Measurements from ENCODE around the gene AATF. TPM values are rescaled to one million over a fixed set of nuclear protein-coding genes. Genes with fewer than 3 reads are reported as not detected.

AATF gene
- total and polyA plus RNA-seq, 3 experiments from 2014 or later, result 92.7 to 130 (median 122) TPM

DNA sequence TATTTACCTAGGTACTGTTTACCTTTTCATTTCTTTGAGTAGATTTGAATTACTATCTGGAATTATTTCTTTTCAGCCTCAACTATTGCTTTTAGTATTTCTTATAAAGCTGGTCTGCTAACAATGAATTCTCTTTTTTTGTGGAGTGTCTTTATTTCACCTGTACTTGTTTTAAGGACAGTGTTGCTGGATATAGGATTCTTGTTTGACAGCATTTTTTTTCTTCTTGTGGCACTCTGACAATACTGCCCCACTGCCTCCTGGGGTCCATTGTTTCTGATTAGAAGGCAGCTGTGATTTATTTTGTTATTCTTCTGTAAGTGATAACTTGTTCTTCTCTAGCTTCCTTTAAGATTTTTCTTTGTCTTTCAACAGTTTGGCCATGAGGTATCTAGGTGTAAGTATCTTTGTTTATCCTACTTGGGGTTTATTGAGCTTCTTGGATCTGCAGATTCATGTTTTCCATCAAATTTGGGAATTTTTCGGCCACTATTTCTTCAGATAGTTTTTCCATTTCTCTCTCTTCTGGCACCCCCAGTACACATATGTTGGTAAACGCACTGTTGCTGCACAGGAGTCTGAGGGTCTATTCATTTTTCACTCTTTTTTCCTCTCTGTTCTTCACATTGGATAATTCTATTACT is 130.4 kb downstream of the AATF start:
- Histone ChIP-seq H3K36me3 (ENCODE audit: insufficient read depth, low read length) (no peaks in the 10 kb centered on the region), H3K4me1 (ENCODE audit: insufficient read depth, low read length) (no peaks in the 10 kb centered on the region), H3K4me3 (ENCODE audit: low read length) (no peak overlapping the region), H3K27me3 (ENCODE audit: insufficient read depth, low read length, poor library complexity, severe bottlenecking) (no peaks in the 10 kb centered on the region), H3K9me3 (ENCODE audit: low read length) (no peaks in the 10 kb centered on the region), H3K27ac (ENCODE audit: low read depth, low read length) (no peak overlapping the region)
- Mint-ChIP-seq H3K36me3 (peaks cover 0 to 8% (median 4%) of the 10 kb centered on the region in 3 donors), H3K27me3 (peaks cover 5 to 7% of the 10 kb centered on the region in 2 donors), H3K4me1 (peaks cover 0 to 2% (median 0%) of the 10 kb centered on the region in 3 donors), H3K9me3 (peaks cover 4 to 12% (median 10%) of the 10 kb centered on the region in 5 donors), H3K27ac (no peak overlapping the region), H3K4me3 (no peak overlapping the region)
- POLR2A ChIA-PET, result interaction anchor here (1.5 kb wide), 1 partner anchor 9 kb away, joined by 3 read pairs; no protein-coding TSS in a partner anchor
- no peak for DNase-seq
- CTCF ChIA-PET, result no interaction called here

- no peak overlapping the region for H3K4me3 Mint-ChIP-seq
- no peak for DNase-seq
- H3K27ac Mint-ChIP-seq, result no peak overlapping the region
- ChIA-PET POLR2A (interaction anchor here (0.6 to 1.5 kb wide), 2 partner anchors 9 to 362 kb away, joined by 3 to 5 read pairs; no protein-coding TSS in a partner anchor), CTCF (no interaction called here)
- peaks cover 5 to 7% of the 10 kb centered on the region in 2 donors for H3K27me3 Mint-ChIP-seq
- H3K9me3 Mint-ChIP-seq, result peaks cover 4 to 12% (median 10%) of the 10 kb centered on the region in 5 donors
- H3K9me3 ChIP-seq (ENCODE audit: low read length), result no peaks in the 10 kb centered on the region
- H3K36me3 ChIP-seq (ENCODE audit: insufficient read depth, low read length), result no peaks in the 10 kb centered on the region
- H3K4me1 Mint-ChIP-seq, result peaks cover 0 to 2% (median 0%) of the 10 kb centered on the region in 3 donors
- no peaks in the 10 kb centered on the region for H3K27me3 ChIP-seq (ENCODE audit: insufficient read depth, low read length, poor library complexity, severe bottlenecking)
- peaks cover 0 to 8% (median 4%) of the 10 kb centered on the region in 3 donors for H3K36me3 Mint-ChIP-seq
- H3K27ac ChIP-seq (ENCODE audit: low read depth, low read length), result no peak overlapping the region
- H3K4me3 ChIP-seq (ENCODE audit: low read length), result no peak overlapping the region
- no peaks in the 10 kb centered on the region for H3K4me1 ChIP-seq (ENCODE audit: insufficient read depth, low read length)
Observed at GRCh38 chr17:37079735-37080134, 131.0 kb downstream of the AATF start.

GRCh38 chr17:37081287-37081686 is 132.5 kb downstream of the AATF start:
- H3K9me3 Mint-ChIP-seq, result peaks cover 4 to 12% (median 10%) of the 10 kb centered on the region in 5 donors
- CTCF ChIA-PET, result no interaction called here
- peaks cover 5 to 7% of the 10 kb centered on the region in 2 donors for H3K27me3 Mint-ChIP-seq
- no peaks in the 10 kb centered on the region for H3K27me3 ChIP-seq (ENCODE audit: insufficient read depth, low read length, poor library complexity, severe bottlenecking)
- no peak overlapping the region for H3K27ac ChIP-seq (ENCODE audit: low read depth, low read length)
- H3K4me3 ChIP-seq (ENCODE audit: low read length), result no peak overlapping the region
- no peaks in the 10 kb centered on the region for H3K4me1 ChIP-seq (ENCODE audit: insufficient read depth, low read length)
- DNase-seq, result no peak
- peaks cover 0 to 7% (median 4%) of the 10 kb centered on the region in 3 donors for H3K4me1 Mint-ChIP-seq
- no peaks in the 10 kb centered on the region for H3K9me3 ChIP-seq (ENCODE audit: low read length)
- peaks cover 2 to 13% (median 8%) of the 10 kb centered on the region in 3 donors for H3K36me3 Mint-ChIP-seq
- H3K4me3 Mint-ChIP-seq, result no peak overlapping the region
- H3K36me3 ChIP-seq (ENCODE audit: insufficient read depth, low read length), result no peaks in the 10 kb centered on the region
- POLR2A ChIA-PET, result no interaction called here
- peak overlapping the region in 1 of 8 donors; percentile 58 for H3K27ac Mint-ChIP-seq

GRCh38 chr17:37082311-37082860 is 133.6 kb downstream of the AATF start:
- H3K36me3 Mint-ChIP-seq, result peaks cover 4 to 18% (median 8%) of the 10 kb centered on the region in 3 donors
- ChIA-PET CTCF (interaction anchor here (1.4 kb wide), 1 partner anchor 35 kb away, joined by 4 read pairs; no protein-coding TSS in a partner anchor), POLR2A (interaction anchor here (0.6 kb wide), 1 partner anchor 1195 kb away, joined by 3 read pairs; no protein-coding TSS in a partner anchor)
- H3K4me3 ChIP-seq (ENCODE audit: low read length), result no peak overlapping the region
- DNase-seq, result no peak
- peaks cover under 1 to 9% (median 7%) of the 10 kb centered on the region in 3 donors for H3K4me1 Mint-ChIP-seq
- H3K27ac ChIP-seq (ENCODE audit: low read depth, low read length), result no peak overlapping the region
- no peak overlapping the region for H3K4me3 Mint-ChIP-seq
- H3K27me3 Mint-ChIP-seq, result peaks cover 5 to 7% of the 10 kb centered on the region in 2 donors
- H3K9me3 Mint-ChIP-seq, result peaks cover 4 to 12% (median 10%) of the 10 kb centered on the region in 5 donors
- H3K27ac Mint-ChIP-seq, result peak overlapping the region in 2 of 8 donors; percentile 1 to 47
- no peaks in the 10 kb centered on the region for H3K4me1 ChIP-seq (ENCODE audit: insufficient read depth, low read length)
- no peaks in the 10 kb centered on the region for H3K36me3 ChIP-seq (ENCODE audit: insufficient read depth, low read length)
- no peaks in the 10 kb centered on the region for H3K9me3 ChIP-seq (ENCODE audit: low read length)
- no peaks in the 10 kb centered on the region for H3K27me3 ChIP-seq (ENCODE audit: insufficient read depth, low read length, poor library complexity, severe bottlenecking)

- H3K27me3 Mint-ChIP-seq, result peaks cover 5 to 7% of the 10 kb centered on the region in 2 donors
- Histone ChIP-seq H3K36me3 (ENCODE audit: insufficient read depth, low read length) (no peaks in the 10 kb centered on the region), H3K9me3 (ENCODE audit: low read length) (no peaks in the 10 kb centered on the region), H3K4me1 (ENCODE audit: insufficient read depth, low read length) (peaks cover under 1% of the 10 kb centered on the region), H3K27ac (ENCODE audit: low read depth, low read length) (no peak overlapping the region), H3K27me3 (ENCODE audit: insufficient read depth, low read length, poor library complexity, severe bottlenecking) (no peaks in the 10 kb centered on the region), H3K4me3 (ENCODE audit: low read length) (no peak overlapping the region)
- peaks cover 4 to 12% (median 10%) of the 10 kb centered on the region in 5 donors for H3K9me3 Mint-ChIP-seq
- DNase-seq, result no peak
- ChIA-PET POLR2A (no interaction called here), CTCF (interaction anchor here (1.4 kb wide), 1 partner anchor 35 kb away, joined by 4 read pairs; no protein-coding TSS in a partner anchor)
- H3K36me3 Mint-ChIP-seq, result peaks cover 4 to 18% (median 8%) of the 10 kb centered on the region in 3 donors
- H3K27ac Mint-ChIP-seq, result peak overlapping the region in 1 of 8 donors; percentile 54
- peaks cover 7 to 15% (median 13%) of the 10 kb centered on the region in 3 donors for H3K4me1 Mint-ChIP-seq
- no peak overlapping the region for H3K4me3 Mint-ChIP-seq
Observed at GRCh38 chr17:37082985-37083384, 134.2 kb downstream of the AATF start.

GRCh38 chr17:37083456-37083855 is 134.7 kb downstream of the AATF start:
- H3K27ac Mint-ChIP-seq, result peak overlapping the region in 2 of 8 donors; percentile 38 to 42
- H3K36me3 ChIP-seq (ENCODE audit: insufficient read depth, low read length), result no peaks in the 10 kb centered on the region
- no peak overlapping the region for H3K4me3 ChIP-seq (ENCODE audit: low read length)
- no peak for DNase-seq
- H3K9me3 Mint-ChIP-seq, result peaks cover 4 to 12% (median 10%) of the 10 kb centered on the region in 5 donors
- H3K4me1 ChIP-seq (ENCODE audit: insufficient read depth, low read length), result peaks cover 5% of the 10 kb centered on the region
- POLR2A ChIA-PET, result no interaction called here
- H3K27ac ChIP-seq (ENCODE audit: low read depth, low read length), result no peak overlapping the region
- H3K4me3 Mint-ChIP-seq, result no peak overlapping the region
- H3K9me3 ChIP-seq (ENCODE audit: low read length), result no peaks in the 10 kb centered on the region
- CTCF ChIA-PET, result interaction anchor here (1.4 kb wide), 1 partner anchor 36 kb away, joined by 4 read pairs; no protein-coding TSS in a partner anchor
- H3K4me1 Mint-ChIP-seq, result peaks cover 11 to 20% (median 18%) of the 10 kb centered on the region in 3 donors
- peaks cover 5 to 7% of the 10 kb centered on the region in 2 donors for H3K27me3 Mint-ChIP-seq
- peaks cover 4 to 18% (median 8%) of the 10 kb centered on the region in 3 donors for H3K36me3 Mint-ChIP-seq
- H3K27me3 ChIP-seq (ENCODE audit: insufficient read depth, low read length, poor library complexity, severe bottlenecking), result no peaks in the 10 kb centered on the region

DNA sequence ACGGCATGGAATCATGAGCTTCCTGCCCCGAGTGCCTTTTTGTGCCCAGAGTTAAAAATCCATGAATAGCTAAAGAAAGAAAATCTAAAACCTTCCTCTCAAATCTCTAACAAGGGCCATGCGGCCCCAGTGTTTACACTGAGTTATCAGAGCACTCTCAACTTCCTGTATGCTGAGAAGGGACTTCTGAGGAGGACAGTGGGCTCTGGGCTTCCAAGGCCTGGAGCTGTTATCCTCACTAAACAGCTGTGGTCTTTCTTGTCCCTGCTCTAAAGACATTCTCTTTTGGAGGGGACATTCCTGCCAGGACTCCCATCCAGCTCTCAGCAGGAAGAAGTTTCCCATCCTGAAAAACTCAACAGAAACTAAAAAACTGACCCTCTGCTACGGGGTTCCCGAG is 135.6 kb downstream of the AATF start:
- ChIA-PET POLR2A (no interaction called here), CTCF (no interaction called here)
- no peaks in the 10 kb centered on the region for H3K36me3 ChIP-seq (ENCODE audit: insufficient read depth, low read length)
- no peak for DNase-seq
- Mint-ChIP-seq H3K27ac (peak overlapping the region in 2 of 8 donors; percentile 27 to 53), H3K36me3 (peaks cover 4 to 18% (median 5%) of the 10 kb centered on the region in 3 donors), H3K4me3 (no peak overlapping the region), H3K4me1 (peaks cover 20 to 29% (median 27%) of the 10 kb centered on the region in 3 donors), H3K9me3 (peaks cover 1 to 8% (median 5%) of the 10 kb centered on the region in 5 donors), H3K27me3 (peaks cover 4 to 5% of the 10 kb centered on the region in 2 donors)
- peaks cover 14% of the 10 kb centered on the region for H3K4me1 ChIP-seq (ENCODE audit: insufficient read depth, low read length)
- no peak overlapping the region for H3K4me3 ChIP-seq (ENCODE audit: low read length)
- no peaks in the 10 kb centered on the region for H3K27me3 ChIP-seq (ENCODE audit: insufficient read depth, low read length, poor library complexity, severe bottlenecking)
- no peaks in the 10 kb centered on the region for H3K9me3 ChIP-seq (ENCODE audit: low read length)
- no peak overlapping the region for H3K27ac ChIP-seq (ENCODE audit: low read depth, low read length)

DNA sequence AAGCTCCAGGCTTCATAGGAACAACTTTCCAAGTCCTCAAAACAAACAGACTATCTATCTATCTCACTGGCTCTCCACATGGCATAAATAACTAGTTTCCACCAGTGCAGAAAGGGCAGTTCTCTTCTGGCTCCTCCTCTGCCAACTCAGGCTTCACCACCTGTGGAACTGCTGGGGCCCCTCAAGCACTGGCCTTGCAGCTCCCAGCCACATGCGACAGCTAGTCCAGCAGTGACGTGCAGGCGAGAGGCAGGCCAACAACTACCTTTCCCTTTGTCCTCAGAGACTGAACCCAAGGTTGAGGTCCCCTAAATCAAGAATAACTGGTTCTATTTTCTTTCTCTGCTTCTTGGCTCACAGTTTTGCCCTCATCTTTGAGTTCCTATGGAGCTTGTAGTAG is 137.6 kb downstream of the AATF start:
- CTCF ChIA-PET, result no interaction called here
- H3K36me3 Mint-ChIP-seq, result peaks cover 0 to 14% (median 4%) of the 10 kb centered on the region in 3 donors

More for the DNA sequence above, 137.6 kb downstream of the AATF start:
- H3K4me3 Mint-ChIP-seq, result peak overlapping the region in 1 of 7 donors; percentile 13
- peaks cover 0 to 2% (median 0%) of the 10 kb centered on the region in 5 donors for H3K9me3 Mint-ChIP-seq
- H3K4me1 Mint-ChIP-seq, result peaks cover 40 to 47% (median 46%) of the 10 kb centered on the region in 3 donors
- Histone ChIP-seq H3K4me1 (ENCODE audit: insufficient read depth, low read length) (peaks cover 34% of the 10 kb centered on the region), H3K9me3 (ENCODE audit: low read length) (no peaks in the 10 kb centered on the region), H3K27ac (ENCODE audit: low read depth, low read length) (no peak overlapping the region), H3K27me3 (ENCODE audit: insufficient read depth, low read length, poor library complexity, severe bottlenecking) (no peaks in the 10 kb centered on the region), H3K4me3 (ENCODE audit: low read length) (no peak overlapping the region), H3K36me3 (ENCODE audit: insufficient read depth, low read length) (no peaks in the 10 kb centered on the region)
- peak overlapping the region in 3 of 8 donors; percentile 13 to 75 (median 29) for H3K27ac Mint-ChIP-seq
- POLR2A ChIA-PET, result no interaction called here
- peaks cover 0 to under 1% of the 10 kb centered on the region in 2 donors for H3K27me3 Mint-ChIP-seq
- no peak for DNase-seq
